ENCODE results near the gene MYOM1. TPM values are rescaled to one million over a fixed set of nuclear protein-coding genes. Genes with fewer than 3 reads are reported as not detected.

Gene MYOM1
- total and polyA plus RNA-seq, 10 donors = 1.2 to 6.2 (median 2.0) TPM

DNA sequence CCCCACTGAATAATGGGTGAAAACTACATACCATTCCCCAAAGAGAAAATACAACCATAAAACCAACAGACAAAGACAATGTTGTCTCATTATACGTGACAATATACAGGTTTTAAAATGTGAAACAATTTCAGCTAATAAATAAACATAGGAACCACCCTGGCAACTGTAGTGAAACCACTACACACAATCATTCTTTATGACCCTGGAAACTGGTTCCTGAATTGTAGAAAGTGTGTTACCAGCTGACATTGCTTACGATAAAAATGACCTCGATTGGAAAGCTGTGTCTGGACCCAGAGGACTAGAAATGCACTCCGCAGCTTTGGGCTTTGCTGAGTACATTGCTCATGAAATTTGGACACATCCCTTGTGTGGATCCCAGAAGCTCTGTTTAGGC is 132.9 kb downstream of the MYOM1 start:
- intact Hi-C loops (cut with DNase I; ENCODE audit: low total_unique reads) = no loop called here

DNA sequence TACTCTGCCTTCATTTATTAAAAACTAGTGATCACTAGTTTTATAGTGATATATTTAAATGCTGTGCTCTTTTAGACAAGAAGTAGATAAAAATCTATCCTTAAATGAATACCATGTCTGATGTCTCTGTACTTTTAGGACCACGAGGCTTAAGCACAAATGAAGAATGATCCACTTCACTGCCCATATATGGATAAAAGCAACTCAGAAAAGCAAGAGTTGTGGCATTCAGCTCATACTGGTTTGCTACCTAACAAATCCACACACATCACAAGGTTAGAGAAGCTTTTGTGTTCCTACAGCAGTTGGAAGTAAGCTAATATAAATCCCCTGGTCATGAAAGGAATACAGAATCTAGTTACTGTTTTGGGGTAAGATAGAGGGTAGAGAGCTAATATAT is 134.2 kb downstream of the MYOM1 start:
- WGBS, 5 donors = 75 to 91% (median 79%) methylated on average over 1 of the region's 1 CpG
- no peaks in the 10 kb centered on the region for H3K36me3 ChIP-seq
- H3K4me3 ChIP-seq = no peak overlapping the region

More for the DNA sequence above, 132.9 kb downstream of the MYOM1 start:
- no peak for DNase-seq
- Histone ChIP-seq H3K36me3 (no peaks in the 10 kb centered on the region), H3K4me3 (no peak overlapping the region), H3K4me1 (peaks cover 0 to 8% (median 2%) of the 10 kb centered on the region in 6 donors), H3K27ac (no peak overlapping the region), H3K9me3 (no peaks in the 10 kb centered on the region), H3K27me3 (replicated peaks in 1 of 7) (no peaks in the 10 kb centered on the region)
- 63 to 84% (median 81%) methylated on average over 4 of the region's 4 CpGs for WGBS, 5 donors
- TF ChIP-seq POLR2AphosphoS5 (IDR thresholded peaks at IDR 0.05) (no peak), POLR2A (IDR thresholded peaks at IDR 0.05) (no peak)
- TF ChIP-seq, protein P1, sequence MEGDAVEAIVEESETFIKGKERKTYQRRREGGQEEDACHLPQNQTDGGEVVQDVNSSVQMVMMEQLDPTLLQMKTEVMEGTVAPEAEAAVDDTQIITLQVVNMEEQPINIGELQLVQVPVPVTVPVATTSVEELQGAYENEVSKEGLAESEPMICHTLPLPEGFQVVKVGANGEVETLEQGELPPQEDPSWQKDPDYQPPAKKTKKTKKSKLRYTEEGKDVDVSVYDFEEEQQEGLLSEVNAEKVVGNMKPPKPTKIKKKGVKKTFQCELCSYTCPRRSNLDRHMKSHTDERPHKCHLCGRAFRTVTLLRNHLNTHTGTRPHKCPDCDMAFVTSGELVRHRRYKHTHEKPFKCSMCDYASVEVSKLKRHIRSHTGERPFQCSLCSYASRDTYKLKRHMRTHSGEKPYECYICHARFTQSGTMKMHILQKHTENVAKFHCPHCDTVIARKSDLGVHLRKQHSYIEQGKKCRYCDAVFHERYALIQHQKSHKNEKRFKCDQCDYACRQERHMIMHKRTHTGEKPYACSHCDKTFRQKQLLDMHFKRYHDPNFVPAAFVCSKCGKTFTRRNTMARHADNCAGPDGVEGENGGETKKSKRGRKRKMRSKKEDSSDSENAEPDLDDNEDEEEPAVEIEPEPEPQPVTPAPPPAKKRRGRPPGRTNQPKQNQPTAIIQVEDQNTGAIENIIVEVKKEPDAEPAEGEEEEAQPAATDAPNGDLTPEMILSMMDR (IDR thresholded peaks at IDR 0.05 in 8 of 11, conservative IDR thresholded peaks at IDR 0.05 in 3 of 11) = no peak

DNA sequence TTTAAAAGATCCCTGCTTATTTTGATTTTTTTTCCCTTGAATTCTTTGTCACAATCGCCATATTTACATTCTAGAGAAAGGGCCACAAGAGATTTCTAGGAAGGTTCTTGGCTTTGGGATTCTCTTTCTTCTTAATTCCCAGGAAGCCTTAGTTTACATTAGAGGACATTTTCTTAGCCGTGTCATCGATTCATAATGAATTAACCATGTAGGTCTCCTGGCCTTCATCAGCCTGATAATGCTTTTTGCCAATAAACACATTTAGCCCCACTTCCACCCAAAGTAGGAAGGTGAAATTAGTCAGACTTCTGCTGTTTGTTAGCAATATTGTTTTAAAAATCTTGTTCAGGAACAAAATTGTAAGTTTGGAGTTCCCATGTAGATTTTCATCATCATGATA is 135.6 kb downstream of the MYOM1 start:
- Histone ChIP-seq H3K4me3 (no peak overlapping the region), H3K27me3 (replicated peaks in 1 of 7) (no peaks in the 10 kb centered on the region), H3K4me1 (peaks cover 0 to 4% (median 0%) of the 10 kb centered on the region in 6 donors), H3K36me3 (no peaks in the 10 kb centered on the region), H3K27ac (no peak overlapping the region), H3K9me3 (no peaks in the 10 kb centered on the region)
- intact Hi-C loops (cut with DNase I; ENCODE audit: low total_unique reads) = no loop called here
- DNase-seq = no peak
- 88 to 95% (median 90%) methylated on average over 3 of the region's 3 CpGs for WGBS, 5 donors
- no peak for TF ChIP-seq POLR2AphosphoS5 (IDR thresholded peaks at IDR 0.05)
- no peak for TF ChIP-seq POLR2A (IDR thresholded peaks at IDR 0.05)
- TF ChIP-seq, protein P1 (IDR thresholded peaks at IDR 0.05 in 8 of 11, conservative IDR thresholded peaks at IDR 0.05 in 3 of 11) = no peak

More for the DNA sequence above, 134.2 kb downstream of the MYOM1 start:
- Histone ChIP-seq H3K4me1 (peaks cover 0 to 8% (median 2%) of the 10 kb centered on the region in 6 donors), H3K9me3 (no peaks in the 10 kb centered on the region), H3K27me3 (replicated peaks in 1 of 7) (no peaks in the 10 kb centered on the region), H3K27ac (no peak overlapping the region)
- TF ChIP-seq POLR2AphosphoS5 (IDR thresholded peaks at IDR 0.05) = no peak
- TF ChIP-seq POLR2A (IDR thresholded peaks at IDR 0.05) = no peak
- TF ChIP-seq, protein P1 (IDR thresholded peaks at IDR 0.05 in 8 of 11, conservative IDR thresholded peaks at IDR 0.05 in 3 of 11) = no peak
- no peak for DNase-seq
- intact Hi-C loops (cut with DNase I; ENCODE audit: low total_unique reads) = no loop called here

DNA sequence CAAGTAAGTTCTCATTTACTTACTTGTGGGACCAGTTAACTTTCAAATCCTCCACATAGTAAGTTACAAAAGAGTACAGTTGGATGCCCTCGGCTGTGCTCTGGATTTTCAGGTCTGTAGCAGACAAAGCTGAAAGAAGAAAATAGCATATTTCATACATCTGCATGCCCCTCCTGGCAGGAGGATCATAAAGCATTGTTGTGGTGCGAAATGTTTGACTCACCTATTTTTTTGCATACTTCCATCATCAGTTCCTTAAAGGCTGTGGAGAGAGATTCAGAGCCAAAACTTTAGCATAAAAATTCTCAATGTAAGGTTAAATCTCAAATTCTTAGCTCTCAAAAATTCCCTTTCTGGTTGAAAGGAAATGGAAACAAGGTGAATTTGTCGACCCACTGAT is 136.0 kb downstream of the MYOM1 start:
- no peaks in the 10 kb centered on the region for H3K27me3 ChIP-seq (replicated peaks in 1 of 7)
- 59 to 73% (median 63%) methylated on average over 3 of the region's 3 CpGs for WGBS, 5 donors
- H3K9me3 ChIP-seq = no peaks in the 10 kb centered on the region
- no peak overlapping the region for H3K27ac ChIP-seq
- no peaks in the 10 kb centered on the region for H3K36me3 ChIP-seq
- peaks cover 0 to 4% (median 0%) of the 10 kb centered on the region in 6 donors for H3K4me1 ChIP-seq
- H3K4me3 ChIP-seq = no peak overlapping the region
- no peak for DNase-seq
- TF ChIP-seq POLR2AphosphoS5 (IDR thresholded peaks at IDR 0.05) (no peak), POLR2A (IDR thresholded peaks at IDR 0.05) (no peak)
- TF ChIP-seq, protein P1 (IDR thresholded peaks at IDR 0.05 in 8 of 11, conservative IDR thresholded peaks at IDR 0.05 in 3 of 11) = no peak
- intact Hi-C loops (cut with DNase I; ENCODE audit: low total_unique reads) = no loop called here

Data from spleen (tissue), 11 donors.